ENCODE results near the gene B4GALT3. TPM values are rescaled to one million over a fixed set of nuclear protein-coding genes. Genes with fewer than 3 reads are reported as not detected.
A peak's percentile ranks its signal among the peaks of the same experiment; 100 is the strongest.

The B4GALT3 gene
- total and polyA plus RNA-seq, 4 donors, result 25.7 to 34.6 (median 31.1) TPM

GRCh38 chr1:161127649-161128048 lies 49.7 kb downstream of the B4GALT3 start:
- no peak for ATAC-seq (ENCODE audit: insufficient read depth, low FRiP score)
- H3K9ac ChIP-seq (ENCODE audit: insufficient read depth in 1 of 2, low read length in 2 of 2), result peak overlapping the region in 1 of 2 donors; percentile 2

GRCh38 chr1:161122967-161123366 lies 54.3 kb downstream of the B4GALT3 start:
- H3K27me3 ChIP-seq (ENCODE audit: control insufficient read depth in 3 of 3, insufficient read depth in 3 of 3, low read length in 2 of 3), result no peaks in the 10 kb centered on the region
- 83 to 85% methylated on average over 6 of the region's 6 CpGs for WGBS, 2 donors
- peaks cover 9 to 16% (median 9%) of the 10 kb centered on the region in 5 donors for H3K4me1 ChIP-seq (ENCODE audit: control insufficient read depth in 5 of 5, insufficient read depth in 5 of 5, low read length in 5 of 5)
- no peaks in the 10 kb centered on the region for H3K9me3 ChIP-seq (ENCODE audit: control insufficient read depth in 4 of 4, insufficient read depth in 3 of 4, low read length in 3 of 4)
- peaks cover 20 to 43% (median 37%) of the 10 kb centered on the region in 4 donors for H3K36me3 ChIP-seq (ENCODE audit: control insufficient read depth in 4 of 4, insufficient read depth in 4 of 4, low read length in 4 of 4)
- no peak for ATAC-seq (ENCODE audit: insufficient read depth, low FRiP score)
- no peak overlapping the region for H3K27ac ChIP-seq (ENCODE audit: low read depth in 1 of 2, low read length in 1 of 2)
- TF ChIP-seq CTCF (IDR thresholded peaks at IDR 0.05; ENCODE audit: control extremely low read depth, extremely low read depth), result no peak
- no peak overlapping the region for H3K9ac ChIP-seq (ENCODE audit: insufficient read depth in 1 of 2, low read length in 2 of 2)
- no peak for DNase-seq
- no peak overlapping the region for H3K4me3 ChIP-seq

More at GRCh38 chr1:161127649-161128048, 49.7 kb downstream of the B4GALT3 start:
- DNase-seq, result no peak
- Histone ChIP-seq H3K4me3 (no peak overlapping the region), H3K4me1 (ENCODE audit: control insufficient read depth in 5 of 5, insufficient read depth in 5 of 5, low read length in 5 of 5) (peaks cover 2 to 22% (median 12%) of the 10 kb centered on the region in 5 donors), H3K27ac (ENCODE audit: low read depth in 1 of 2, low read length in 1 of 2) (no peak overlapping the region), H3K27me3 (ENCODE audit: control insufficient read depth in 3 of 3, insufficient read depth in 3 of 3, low read length in 2 of 3) (no peaks in the 10 kb centered on the region), H3K36me3 (ENCODE audit: control insufficient read depth in 4 of 4, insufficient read depth in 4 of 4, low read length in 4 of 4) (peaks cover 18 to 52% (median 31%) of the 10 kb centered on the region in 4 donors), H3K9me3 (ENCODE audit: control insufficient read depth in 4 of 4, insufficient read depth in 3 of 4, low read length in 3 of 4) (no peaks in the 10 kb centered on the region)
- 52 to 69% methylated on average over 2 of the region's 2 CpGs for WGBS, 2 donors
- TF ChIP-seq CTCF (IDR thresholded peaks at IDR 0.05; ENCODE audit: control extremely low read depth, extremely low read depth), result no peak

GRCh38 chr1:161121834-161122233 lies 55.5 kb downstream of the B4GALT3 start:
- ATAC-seq (ENCODE audit: insufficient read depth, low FRiP score) (no peak), DNase-seq (no peak)
- Histone ChIP-seq H3K4me1 (ENCODE audit: control insufficient read depth in 5 of 5, insufficient read depth in 5 of 5, low read length in 5 of 5) (peaks cover 9 to 20% (median 12%) of the 10 kb centered on the region in 5 donors), H3K9ac (ENCODE audit: insufficient read depth in 1 of 2, low read length in 2 of 2) (no peak overlapping the region), H3K4me3 (no peak overlapping the region), H3K9me3 (ENCODE audit: control insufficient read depth in 4 of 4, insufficient read depth in 3 of 4, low read length in 3 of 4) (no peaks in the 10 kb centered on the region), H3K36me3 (ENCODE audit: control insufficient read depth in 4 of 4, insufficient read depth in 4 of 4, low read length in 4 of 4) (peaks cover 19 to 37% (median 30%) of the 10 kb centered on the region in 4 donors), H3K27me3 (ENCODE audit: control insufficient read depth in 3 of 3, insufficient read depth in 3 of 3, low read length in 2 of 3) (no peaks in the 10 kb centered on the region), H3K27ac (ENCODE audit: low read depth in 1 of 2, low read length in 1 of 2) (no peak overlapping the region)
- 26 to 64% methylated on average over 4 of the region's 4 CpGs for WGBS, 2 donors
- TF ChIP-seq CTCF (IDR thresholded peaks at IDR 0.05; ENCODE audit: control extremely low read depth, extremely low read depth), result no peak

Small RNA genes lying within 50 kb of the gene (small RNA-seq; reads per million reads assigned to genes)
- not detected for gene RF01225 (ENCODE audit: low replicate concordance)

Other genes with a start within 250 kb of the B4GALT3 start
- gene ITLN2, start 222.7 kb downstream of the B4GALT3 start, total RNA-seq, result 10 to 100 TPM in 1 of 2 donors, 1 to 10 TPM in 1; 1.6 to 13.8 TPM
- 10 to 100 TPM in 1 of 2 donors, 1 to 10 TPM in 1; 9.0 to 23.7 TPM for gene ITLN2, start 222.7 kb downstream of the B4GALT3 start, polyA plus RNA-seq
- gene F11R, start 156.4 kb downstream of the B4GALT3 start, total RNA-seq, result 100 to 1,000 TPM; 174 to 201 TPM
- 100 to 1,000 TPM in 1 of 2 donors, 10 to 100 TPM in 1; 91.7 to 107 TPM for gene F11R, start 156.4 kb downstream of the B4GALT3 start, polyA plus RNA-seq
- gene TSTD1, start 138.5 kb downstream of the B4GALT3 start, total RNA-seq, result 10 to 100 TPM; 43.2 to 67.9 TPM
- 100 to 1,000 TPM in 1 of 2 donors, 10 to 100 TPM in 1; 77.8 to 187 TPM for gene TSTD1, start 138.5 kb downstream of the B4GALT3 start, polyA plus RNA-seq
- gene USF1, start 131.5 kb downstream of the B4GALT3 start, total RNA-seq, result 10 to 100 TPM; 67.5 to 70.0 TPM
- 10 to 100 TPM; 77.0 to 95.1 TPM for gene USF1, start 131.5 kb downstream of the B4GALT3 start, polyA plus RNA-seq
- 10 to 100 TPM; 10.5 to 49.5 TPM for gene ARHGAP30, start 107.6 kb downstream of the B4GALT3 start, total RNA-seq
- 10 to 100 TPM; 18.1 to 66.3 TPM for gene ARHGAP30, start 107.6 kb downstream of the B4GALT3 start, polyA plus RNA-seq
- 10 to 100 TPM; 11.7 to 12.5 TPM for gene NECTIN4, start 87.9 kb downstream of the B4GALT3 start, total RNA-seq
- 1 to 10 TPM; 6.2 to 8.1 TPM for gene NECTIN4, start 87.9 kb downstream of the B4GALT3 start, polyA plus RNA-seq
- gene KLHDC9, start 79.1 kb downstream of the B4GALT3 start, total RNA-seq, result 10 to 100 TPM in 1 of 2 donors, 1 to 10 TPM in 1; 7.1 to 13.0 TPM
- 1 to 10 TPM; 5.8 to 8.6 TPM for gene KLHDC9, start 79.1 kb downstream of the B4GALT3 start, polyA plus RNA-seq
- gene PFDN2, start 59.5 kb downstream of the B4GALT3 start, total RNA-seq, result 10 to 100 TPM; 21.5 to 46.7 TPM
- gene PFDN2, start 59.5 kb downstream of the B4GALT3 start, polyA plus RNA-seq, result 100 to 1,000 TPM; 140 to 324 TPM
- 10 to 100 TPM; 35.6 to 40.4 TPM for gene NIT1, start 59.4 kb downstream of the B4GALT3 start, total RNA-seq
- gene NIT1, start 59.4 kb downstream of the B4GALT3 start, polyA plus RNA-seq, result 10 to 100 TPM; 26.9 to 40.3 TPM
- 10 to 100 TPM; 25.0 to 38.8 TPM for gene DEDD, start 44.8 kb downstream of the B4GALT3 start, total RNA-seq
- 10 to 100 TPM; 19.4 to 36.8 TPM for gene DEDD, start 44.8 kb downstream of the B4GALT3 start, polyA plus RNA-seq
- 100 to 1,000 TPM in 1 of 2 donors, 10 to 100 TPM in 1; 99.6 to 101 TPM for gene UFC1, start 23.5 kb downstream of the B4GALT3 start, total RNA-seq
- gene UFC1, start 23.5 kb downstream of the B4GALT3 start, polyA plus RNA-seq, result 100 to 1,000 TPM; 122 to 149 TPM
- 10 to 100 TPM; 22.6 to 28.6 TPM for gene USP21, start 18.0 kb downstream of the B4GALT3 start, total RNA-seq
- gene USP21, start 18.0 kb downstream of the B4GALT3 start, polyA plus RNA-seq, result 10 to 100 TPM; 18.2 to 19.9 TPM
- 10 to 100 TPM; 33.1 to 34.1 TPM for gene PPOX, start 11.1 kb downstream of the B4GALT3 start, total RNA-seq
- gene PPOX, start 11.1 kb downstream of the B4GALT3 start, polyA plus RNA-seq, result 10 to 100 TPM; 14.8 to 33.0 TPM
- 10 to 100 TPM in 1 of 2 donors, 1 to 10 TPM in 1; 2.3 to 18.8 TPM for gene ADAMTS4, start 21.5 kb upstream of the B4GALT3 start, total RNA-seq
- 10 to 100 TPM in 1 of 2 donors, 1 to 10 TPM in 1; 7.2 to 22.3 TPM for gene ADAMTS4, start 21.5 kb upstream of the B4GALT3 start, polyA plus RNA-seq
- 100 to 1,000 TPM in 1 of 2 donors, 10 to 100 TPM in 1; 81.0 to 104 TPM for gene NDUFS2, start 24.9 kb upstream of the B4GALT3 start, total RNA-seq
- gene NDUFS2, start 24.9 kb upstream of the B4GALT3 start, polyA plus RNA-seq, result 10 to 100 TPM; 40.2 to 95.2 TPM
- gene FCER1G, start 37.8 kb upstream of the B4GALT3 start, total RNA-seq, result 100 to 1,000 TPM in 1 of 2 donors, 10 to 100 TPM in 1; 41.6 to 169 TPM
- 1,000 to 10,000 TPM in 1 of 2 donors, 100 to 1,000 TPM in 1; 275 to 1,998 TPM for gene FCER1G, start 37.8 kb upstream of the B4GALT3 start, polyA plus RNA-seq
- gene APOA2, start 46.1 kb upstream of the B4GALT3 start, total RNA-seq, result 1 to 10 TPM in 1 of 2 donors, not detected in 1; 2.3 TPM
- 1 to 10 TPM in 1 of 2 donors, not detected in 1; 1.4 TPM for gene APOA2, start 46.1 kb upstream of the B4GALT3 start, polyA plus RNA-seq
- 10 to 100 TPM in 1 of 2 donors, 1 to 10 TPM in 1; 4.9 to 13.0 TPM for gene TOMM40L, start 48.6 kb upstream of the B4GALT3 start, total RNA-seq
- gene TOMM40L, start 48.6 kb upstream of the B4GALT3 start, polyA plus RNA-seq, result 10 to 100 TPM in 1 of 2 donors, 1 to 10 TPM in 1; 6.8 to 11.1 TPM
- not detected for gene NR1I3, start 60.7 kb upstream of the B4GALT3 start, total RNA-seq
- gene NR1I3, start 60.7 kb upstream of the B4GALT3 start, polyA plus RNA-seq, result under 1 TPM in 1 of 2 donors, not detected in 1; 0.17 TPM
- 1 to 10 TPM; 3.6 to 5.8 TPM for gene PCP4L1, start 81.2 kb upstream of the B4GALT3 start, total RNA-seq
- 1 to 10 TPM; 6.9 to 9.3 TPM for gene PCP4L1, start 81.2 kb upstream of the B4GALT3 start, polyA plus RNA-seq
- gene MPZ, start 132.5 kb upstream of the B4GALT3 start, total RNA-seq, result 1 to 10 TPM; 3.6 to 5.1 TPM
- 1 to 10 TPM; 2.0 to 3.7 TPM for gene MPZ, start 132.5 kb upstream of the B4GALT3 start, polyA plus RNA-seq
- gene SDHC, start 136.9 kb upstream of the B4GALT3 start, total RNA-seq, result 100 to 1,000 TPM in 1 of 2 donors, 10 to 100 TPM in 1; 87.1 to 173 TPM
- gene SDHC, start 136.9 kb upstream of the B4GALT3 start, polyA plus RNA-seq, result 100 to 1,000 TPM in 1 of 2 donors, 10 to 100 TPM in 1; 52.5 to 204 TPM
- 10 to 100 TPM in 1 of 2 donors, 1 to 10 TPM in 1; 6.5 to 25.1 TPM for gene CFAP126, start 190.4 kb upstream of the B4GALT3 start, total RNA-seq
- 10 to 100 TPM; 21.2 to 23.9 TPM for gene CFAP126, start 190.4 kb upstream of the B4GALT3 start, polyA plus RNA-seq

All from lung (tissue), 13 donors.